ENCODE measurements around the gene BASP1.
"Not testable (repeated sequence)": the region's sequence is repeated elsewhere in the genome, so short reads cannot be mapped to it uniquely, and the experiment has no call there.

The BASP1 gene

GRCh38 chr5:17255471-17256021 lies 38.1 kb downstream of the BASP1 start:
- Histone ChIP-seq H3K27me3 (no peaks in the 10 kb centered on the region), H3K9me3 (no peaks in the 10 kb centered on the region), H3K4me3 (ENCODE audit: low read depth in 1 of 2, low read length in 1 of 2) (peak overlapping the region; percentile 46 to 48), H3K4me1 (ENCODE audit: control insufficient read depth in 1 of 2, insufficient read depth in 1 of 2, low read depth in 1 of 2, low read length in 1 of 2) (peaks cover 98 to 100% of the 10 kb centered on the region in 2 experiments), H3K36me3 (peaks cover 2% of the 10 kb centered on the region), H3K27ac (peak overlapping the region; percentile 93)
- no peak for TF ChIP-seq CTCF (IDR thresholded peaks at IDR 0.05)

GRCh38 chr5:17256171-17256570 lies 38.7 kb downstream of the BASP1 start:
- Histone ChIP-seq H3K4me1 (ENCODE audit: control insufficient read depth in 1 of 2, insufficient read depth in 1 of 2, low read depth in 1 of 2, low read length in 1 of 2) (peaks cover 100% of the 10 kb centered on the region in 2 experiments), H3K9me3 (no peaks in the 10 kb centered on the region), H3K27ac (peak overlapping the region; percentile 93), H3K4me3 (ENCODE audit: low read depth in 1 of 2, low read length in 1 of 2) (peak overlapping the region; percentile 46 to 48), H3K36me3 (no peaks in the 10 kb centered on the region), H3K27me3 (no peaks in the 10 kb centered on the region)
- no peak for TF ChIP-seq CTCF (IDR thresholded peaks at IDR 0.05)

- Histone ChIP-seq H3K4me1 (ENCODE audit: control insufficient read depth in 1 of 2, insufficient read depth in 1 of 2, low read depth in 1 of 2, low read length in 1 of 2) (peaks cover 100% of the 10 kb centered on the region in 2 experiments), H3K9me3 (no peaks in the 10 kb centered on the region), H3K4me3 (ENCODE audit: low read depth in 1 of 2, low read length in 1 of 2) (peak overlapping the region; percentile 6 to 46), H3K27ac (peak overlapping the region; percentile 93), H3K27me3 (no peaks in the 10 kb centered on the region), H3K36me3 (no peaks in the 10 kb centered on the region)
- TF ChIP-seq CTCF (IDR thresholded peaks at IDR 0.05), result no peak
These were observed 39.4 kb downstream of the BASP1 start for GRCh38 chr5:17256839-17257238.

- no peaks in the 10 kb centered on the region for H3K9me3 ChIP-seq
- no peaks in the 10 kb centered on the region for H3K27me3 ChIP-seq
- peaks cover 97 to 98% of the 10 kb centered on the region in 2 experiments for H3K4me1 ChIP-seq (ENCODE audit: control insufficient read depth in 1 of 2, insufficient read depth in 1 of 2, low read depth in 1 of 2, low read length in 1 of 2)
- no peaks in the 10 kb centered on the region for H3K36me3 ChIP-seq
- no peak for TF ChIP-seq CTCF (IDR thresholded peaks at IDR 0.05)
- peak overlapping the region; percentile 10 to 46 for H3K4me3 ChIP-seq (ENCODE audit: low read depth in 1 of 2, low read length in 1 of 2)
- H3K27ac ChIP-seq, result peak overlapping the region; percentile 93
These were observed 40.4 kb downstream of the BASP1 start for GRCh38 chr5:17257705-17258273.

- H3K4me1 ChIP-seq (ENCODE audit: control insufficient read depth in 1 of 2, insufficient read depth in 1 of 2, low read depth in 1 of 2, low read length in 1 of 2), result peaks cover 96 to 97% of the 10 kb centered on the region in 2 experiments
- no peak for TF ChIP-seq CTCF (IDR thresholded peaks at IDR 0.05)
- peak overlapping the region; percentile 93 for H3K27ac ChIP-seq
- H3K36me3 ChIP-seq, result no peaks in the 10 kb centered on the region
- H3K9me3 ChIP-seq, result no peaks in the 10 kb centered on the region
- H3K27me3 ChIP-seq, result no peaks in the 10 kb centered on the region
- peak overlapping the region in 1 of 2 experiments; percentile 46 for H3K4me3 ChIP-seq (ENCODE audit: low read depth in 1 of 2, low read length in 1 of 2)
These were observed 41.0 kb downstream of the BASP1 start for GRCh38 chr5:17258431-17258830.

- not testable (repeated sequence) for H3K4me3 ChIP-seq (ENCODE audit: low read depth in 1 of 2, low read length in 1 of 2)
- peak overlapping the region; percentile 93 for H3K27ac ChIP-seq
- peaks cover 96 to 97% of the 10 kb centered on the region in 2 experiments for H3K4me1 ChIP-seq (ENCODE audit: control insufficient read depth in 1 of 2, insufficient read depth in 1 of 2, low read depth in 1 of 2, low read length in 1 of 2)
These were observed 41.6 kb downstream of the BASP1 start for GRCh38 chr5:17259012-17259411.

More at GRCh38 chr5:17259012-17259411, 41.6 kb downstream of the BASP1 start:
- not testable (repeated sequence) for H3K9me3 ChIP-seq, H3K36me3 ChIP-seq, H3K27me3 ChIP-seq
